Fibroblast of skin of abdomen (primary cell): ENCODE data around the gene C1orf122. TPM values are rescaled to one million over a fixed set of nuclear protein-coding genes. Genes with fewer than 3 reads are reported as not detected.
"Not testable (repeated sequence)": the region's sequence is repeated elsewhere in the genome, so short reads cannot be mapped to it uniquely, and the experiment has no call there.

Experiments
- DNase-seq: peaks from one replicate; pipeline ENCODE4 v3.0.0-alpha.2; 2013
- polyA plus RNA-seq, 2 experiments: library from polyadenylated mRNA; unstranded; fragments of 120-200 nt; gene quantifications; one replicate each; pipeline ENCODE4 v1.2.1, GENCODE V29; 2013; ENCODE audit not compliant: insufficient read length in 2 of 2

The C1orf122 gene
- polyA plus RNA-seq (2013, experiment 1 of 2; ENCODE audit: insufficient read length), result 62.2 TPM
- 63.6 TPM for polyA plus RNA-seq (2013, experiment 2 of 2; ENCODE audit: insufficient read length)

DNA sequence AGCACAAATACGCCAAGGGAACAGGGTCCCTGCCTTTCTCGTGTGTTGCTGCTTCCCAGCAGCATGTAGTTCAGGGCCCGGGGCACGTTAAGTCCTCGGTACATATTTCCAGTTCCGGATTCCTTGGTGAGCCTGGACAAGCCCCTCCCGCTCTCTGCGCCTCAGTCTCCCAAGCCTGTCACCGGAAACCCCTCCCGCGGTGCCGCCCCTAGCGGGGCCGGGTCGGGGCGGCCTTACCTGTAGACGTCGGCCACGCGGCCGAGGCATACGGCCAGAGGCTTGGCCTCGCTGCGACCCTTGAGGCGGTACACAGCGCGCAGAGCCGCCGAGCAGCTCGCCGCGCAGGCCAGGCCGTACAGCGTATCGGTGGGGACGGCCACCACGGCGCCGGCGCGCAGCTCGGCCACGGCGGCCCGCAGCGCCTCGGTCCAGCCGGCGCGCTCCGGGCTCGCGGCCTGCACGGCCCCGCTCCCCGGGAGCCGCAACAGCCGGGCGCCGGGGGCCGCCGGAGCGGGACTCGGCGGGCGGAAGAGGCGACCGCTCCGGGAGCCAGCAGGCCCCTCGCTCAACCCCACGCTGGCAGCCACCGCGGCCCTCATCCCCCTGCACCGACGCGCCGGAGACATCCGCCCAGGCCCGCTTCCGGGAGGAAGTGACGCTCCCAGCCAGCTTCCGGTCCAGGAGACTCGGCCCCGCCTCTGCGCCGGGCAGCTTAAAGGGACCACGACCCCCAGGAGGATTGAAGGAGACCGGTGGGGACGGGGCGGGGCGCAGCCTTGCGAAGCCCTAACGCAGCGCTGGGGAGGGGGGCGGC is at the start of gene C1orf122, which contains the start of gene YRDC:
C1orf122 (plus strand) TSS at position 236 of the 814 bp plus-strand sequence. CDS start 615 bp downstream, outside the sequence.
YRDC (minus strand) TSS at position 654 of the 814 bp plus-strand sequence; CDS start at position 626, 28 bp downstream.
- peak; percentile 94 for DNase-seq

DNA sequence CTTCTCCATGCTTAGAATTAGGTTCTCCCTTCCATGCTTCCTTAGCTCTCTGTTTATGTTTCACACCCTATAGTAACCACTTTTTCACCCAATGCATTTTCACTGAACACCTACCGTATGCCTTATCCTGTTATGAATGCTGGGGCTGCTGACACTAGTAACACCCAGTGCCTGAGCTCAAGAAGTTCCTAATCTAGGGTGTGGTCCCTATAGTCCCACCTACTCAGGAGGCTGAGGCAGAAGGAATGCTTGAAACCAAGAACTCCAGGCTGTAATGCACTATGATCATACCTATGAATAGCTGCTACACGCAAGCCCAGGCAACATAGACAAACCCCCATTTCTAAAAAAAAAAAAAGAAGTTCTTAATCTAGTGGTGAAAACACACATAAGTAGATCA is 48.1 kb upstream of the C1orf122 start:
- no peak for DNase-seq

DNA sequence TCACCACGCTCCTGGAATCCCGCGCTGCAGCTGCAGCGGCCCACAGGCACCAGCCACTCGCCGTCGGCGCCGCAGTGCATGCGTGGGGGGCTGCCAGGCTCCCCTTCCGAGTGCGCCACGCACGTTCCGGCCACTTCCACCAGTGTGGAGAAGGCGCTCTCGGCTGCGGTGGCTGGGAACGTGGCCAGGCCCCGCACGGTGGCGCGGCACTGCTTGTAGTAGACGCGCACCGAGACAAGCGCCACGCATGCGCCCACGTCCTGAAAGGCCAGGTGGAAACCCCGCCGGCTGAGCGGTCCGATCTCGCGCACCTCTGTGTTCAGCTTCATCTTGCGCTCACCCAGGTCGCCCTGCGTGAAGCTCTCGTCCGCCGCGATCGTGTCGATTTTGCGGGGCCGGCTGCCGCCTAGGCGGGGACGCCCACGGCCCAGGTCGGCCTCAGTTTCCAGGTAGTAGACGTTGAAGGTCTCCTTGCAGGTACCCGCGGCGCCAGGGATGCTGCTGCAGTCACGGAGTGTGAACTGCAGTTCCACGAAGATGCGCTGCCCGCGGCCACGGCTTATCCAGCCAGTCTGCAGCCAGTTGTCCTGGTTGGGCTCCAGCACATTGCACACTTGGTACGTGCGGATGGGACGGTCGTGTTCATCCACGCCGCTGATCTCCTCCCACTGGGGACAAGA is 46.0 kb upstream of the C1orf122 start:
- no peak for DNase-seq

DNA sequence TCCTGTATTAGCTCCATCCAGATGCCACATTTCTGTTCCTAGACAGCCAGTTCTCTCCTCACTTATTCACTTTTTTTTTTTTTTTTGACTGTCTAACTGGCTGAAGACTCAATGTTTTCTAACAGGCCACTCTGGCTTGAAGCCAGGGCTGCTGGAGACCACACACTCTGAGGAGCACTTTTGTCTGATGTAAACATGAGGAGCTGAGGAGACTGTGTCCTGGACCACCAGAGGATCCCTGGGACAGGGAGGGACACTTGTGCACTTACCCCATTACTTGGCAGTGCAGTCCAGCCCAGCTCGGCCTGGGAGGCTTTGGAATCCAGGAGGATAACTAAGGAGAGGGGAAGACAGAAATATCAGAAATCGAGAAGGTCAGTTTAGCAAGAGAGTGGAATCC is 45.1 kb upstream of the C1orf122 start:
- DNase-seq, result no peak

DNA sequence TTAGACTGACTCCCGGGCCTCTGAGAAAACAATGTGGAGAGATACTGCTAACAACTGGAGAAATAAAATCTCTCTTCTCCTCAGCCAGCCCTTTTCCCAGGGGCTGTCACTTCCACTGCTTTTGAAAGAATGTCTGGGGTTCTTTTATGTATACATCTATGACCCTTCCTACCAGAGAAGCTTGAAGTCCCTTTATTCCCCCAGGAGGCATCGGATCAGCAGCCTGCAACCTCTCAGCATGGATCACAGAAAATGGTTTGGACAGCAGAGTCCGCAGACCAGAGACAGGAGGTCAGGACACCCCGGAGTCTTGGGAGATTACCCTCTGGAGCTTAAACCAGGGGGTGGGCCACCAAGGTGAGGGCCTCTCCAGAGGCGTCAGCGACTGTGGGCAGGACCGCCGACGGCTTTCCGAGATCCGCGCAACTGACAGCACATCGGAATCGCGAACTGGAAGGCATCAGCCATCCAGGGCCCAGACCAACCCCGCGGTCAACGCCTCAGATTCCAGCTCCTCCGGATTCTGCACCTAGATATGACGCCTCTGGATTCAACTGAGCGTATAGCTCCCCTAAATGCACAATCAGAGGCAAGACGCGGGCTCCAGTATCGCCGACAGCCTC is 43.7 kb upstream of the C1orf122 start:
- no peak for DNase-seq

DNA sequence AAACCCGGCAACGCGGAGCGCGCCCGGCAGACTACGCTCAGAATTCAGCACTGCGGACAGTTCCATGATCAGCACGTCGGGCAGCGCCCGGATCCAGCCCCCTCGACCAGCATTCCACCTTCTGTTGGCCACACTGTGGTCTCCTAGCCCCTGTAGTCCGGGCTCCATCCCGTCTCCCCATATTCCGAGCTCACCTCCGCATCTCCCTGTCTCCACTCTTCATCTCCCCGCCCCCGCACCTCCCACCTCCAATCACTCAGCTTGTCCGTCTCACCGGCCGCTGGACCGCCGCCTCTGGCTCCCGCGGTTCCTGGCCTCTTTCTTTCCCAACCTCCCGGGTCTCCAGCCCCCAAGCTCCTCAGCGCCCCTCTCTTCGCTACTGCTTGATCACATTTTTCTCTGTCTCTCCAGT is 43.2 kb upstream of the C1orf122 start:
- peak; percentile 39 for DNase-seq

DNA sequence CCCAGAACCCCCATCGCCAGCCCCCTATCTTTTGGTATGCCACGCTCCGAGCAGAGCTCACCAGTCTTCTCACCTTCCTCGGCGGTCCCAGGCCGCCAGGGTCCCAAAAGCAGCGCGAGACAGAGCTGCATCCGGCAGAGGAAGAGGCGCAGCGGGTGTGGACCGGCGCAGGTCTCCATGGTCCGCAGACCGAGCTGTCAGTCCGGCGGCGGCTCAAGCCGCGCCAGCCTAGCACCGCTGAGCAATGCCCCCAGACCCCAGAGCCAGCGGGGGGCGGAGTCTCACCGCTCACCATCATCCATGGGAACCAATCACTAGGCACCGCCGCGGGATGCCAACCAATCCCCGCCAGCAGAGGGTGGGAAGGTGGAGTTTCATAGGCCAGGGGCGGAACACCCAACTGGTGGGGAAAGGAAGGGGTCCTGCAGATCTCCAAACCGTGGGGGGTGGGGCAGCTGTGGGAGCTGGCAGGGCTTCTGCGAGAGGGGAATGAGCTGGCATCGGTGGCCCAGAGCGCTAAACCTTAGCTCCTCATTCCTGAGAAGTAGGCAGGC is 42.6 kb upstream of the C1orf122 start, which contains the start of gene EPHA10:
EPHA10 (minus strand) TSS at position 233 of the 554 bp plus-strand sequence; CDS start at position 179, 54 bp downstream.
- DNase-seq, result no peak

DNA sequence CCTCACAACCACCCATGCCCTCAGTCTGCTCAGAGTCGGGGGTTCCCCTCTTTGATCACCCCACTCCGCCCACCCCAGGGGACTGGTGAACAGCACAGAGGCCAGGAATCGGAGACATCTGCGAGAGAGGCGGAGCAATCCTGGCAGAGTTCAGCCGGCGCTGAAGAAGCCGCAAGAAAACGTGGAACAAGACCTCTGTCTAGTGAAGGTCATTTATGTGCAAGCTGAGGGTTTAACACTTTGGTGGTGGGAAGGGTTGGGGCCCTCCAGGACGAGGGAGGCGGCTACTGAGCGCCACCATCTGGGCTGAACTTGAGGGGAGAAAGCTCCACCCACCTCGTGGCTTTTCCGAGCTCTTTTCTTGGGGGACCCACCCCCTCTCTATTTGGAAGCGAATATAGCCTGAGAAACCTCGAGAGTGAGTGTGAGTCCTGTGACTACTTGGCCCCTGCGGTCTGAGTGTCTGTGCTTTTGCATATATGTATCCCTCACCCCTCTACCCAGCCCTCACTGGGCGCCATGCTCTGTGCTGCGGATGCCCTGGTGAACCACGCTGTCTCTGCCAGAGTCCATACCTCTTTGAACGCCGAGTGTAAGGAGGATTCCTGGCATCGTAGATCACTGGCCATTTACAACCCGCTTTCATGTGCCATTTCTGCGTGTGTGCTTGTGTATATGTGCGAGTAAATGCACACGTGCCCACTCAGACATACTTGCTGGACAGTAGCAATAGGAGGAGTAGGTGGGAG is 41.5 kb upstream of the C1orf122 start:
- DNase-seq, result no peak

DNA sequence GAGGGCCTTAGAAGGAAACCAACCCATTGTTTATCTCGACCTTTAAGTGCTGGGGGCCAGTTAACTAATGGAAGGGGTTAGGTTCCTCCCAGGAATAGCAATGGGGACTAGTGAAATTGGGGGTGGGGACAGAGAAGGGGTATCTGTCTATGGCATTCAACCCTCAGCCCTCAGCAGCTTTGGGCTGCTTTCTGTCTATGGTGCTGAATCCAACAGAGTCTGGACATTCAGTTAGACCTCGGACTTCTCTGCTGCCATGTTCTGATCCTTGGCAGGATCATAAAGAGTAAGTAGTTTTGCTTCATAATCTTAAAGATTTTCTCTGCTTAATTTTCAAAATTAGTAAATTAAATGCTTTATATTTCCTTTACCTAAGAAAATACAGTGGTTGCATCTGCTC is 40.1 kb upstream of the C1orf122 start:
- DNase-seq, result no peak

DNA sequence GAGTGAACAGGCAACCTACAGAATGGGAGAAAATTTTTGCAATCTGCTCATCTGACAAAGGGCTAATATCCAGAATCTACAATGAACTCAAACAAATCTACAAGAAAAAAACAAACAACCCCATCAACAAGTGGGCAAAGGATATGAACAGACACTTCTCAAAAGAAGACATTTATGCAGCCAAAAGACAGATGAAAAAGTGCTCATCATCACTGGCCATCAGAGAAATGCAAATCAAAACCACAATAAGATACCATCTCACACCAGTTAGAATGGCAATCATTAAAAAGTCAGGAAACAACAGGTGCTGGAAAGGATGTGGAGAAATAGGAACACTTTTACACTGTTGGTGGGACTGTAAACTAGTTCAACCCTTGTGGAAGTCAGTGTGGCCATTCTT is 36.1 kb upstream of the C1orf122 start:
- DNase-seq, result not testable (repeated sequence)

DNA sequence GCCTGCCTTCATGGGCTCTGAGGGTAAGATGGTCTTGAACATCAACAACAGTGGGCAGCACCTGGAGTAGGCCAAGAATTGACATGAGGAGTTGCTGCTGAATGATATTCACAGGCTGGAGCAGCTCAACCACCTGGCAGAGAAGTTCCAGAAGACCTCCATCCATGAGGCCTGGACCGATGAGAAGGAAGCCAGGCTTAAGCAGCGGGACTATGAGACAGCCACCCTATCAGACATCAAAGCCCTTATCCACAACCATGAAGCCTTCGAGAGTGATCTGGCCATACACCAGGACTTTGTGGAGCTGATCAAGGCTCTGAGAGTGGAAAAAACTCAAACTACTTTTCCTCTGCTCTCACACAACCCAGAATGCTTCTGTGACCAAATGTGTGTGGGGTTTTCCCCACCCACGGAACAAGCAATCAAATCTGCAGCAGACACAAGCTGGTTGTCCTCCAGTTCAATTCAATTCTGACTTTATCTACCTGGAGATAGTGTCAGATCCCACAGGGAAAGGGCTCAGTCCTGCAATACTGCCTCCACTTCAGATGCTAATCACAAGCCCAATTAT is 30.6 kb upstream of the C1orf122 start:
- DNase-seq, result no peak

DNA sequence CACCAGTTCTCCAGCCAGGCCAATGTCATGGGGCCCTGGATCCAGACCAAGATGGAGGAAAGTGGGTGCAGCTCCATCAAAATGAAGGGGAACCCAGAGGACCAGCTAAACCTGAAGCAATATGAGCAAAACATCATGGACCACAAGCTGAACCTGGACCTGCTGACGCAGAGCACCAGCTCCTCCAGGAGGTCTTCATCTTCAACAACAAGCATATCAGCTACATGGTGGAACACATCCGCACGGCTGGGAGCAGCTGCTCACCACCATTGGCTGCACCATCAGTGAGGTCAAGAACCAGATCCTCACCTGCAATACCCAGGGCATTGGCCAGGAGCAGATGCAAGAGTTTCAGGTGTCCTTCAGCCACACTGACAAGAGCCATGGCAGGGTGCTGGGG is 28.9 kb upstream of the C1orf122 start:
- DNase-seq, result no peak

DNA sequence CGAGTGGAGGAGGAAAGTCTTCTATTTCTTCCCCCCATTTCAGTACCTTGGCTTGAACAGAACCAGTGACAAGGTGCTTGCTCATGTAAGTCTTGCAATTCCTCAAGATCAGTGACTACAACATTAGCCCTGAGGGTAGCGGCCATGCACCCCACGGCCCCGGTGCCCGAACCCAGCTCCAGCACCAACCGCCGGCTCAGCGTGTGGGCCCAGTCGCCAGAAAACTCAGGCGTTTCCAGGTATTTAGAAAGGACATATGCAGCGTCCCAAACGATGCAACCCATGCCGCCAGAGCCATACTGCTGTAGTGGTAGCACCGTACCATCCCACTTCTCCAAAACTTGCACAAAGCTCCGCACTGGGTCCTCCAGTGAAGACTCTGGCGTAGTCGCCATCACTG is 25.1 kb upstream of the C1orf122 start:
- no peak for DNase-seq

DNA sequence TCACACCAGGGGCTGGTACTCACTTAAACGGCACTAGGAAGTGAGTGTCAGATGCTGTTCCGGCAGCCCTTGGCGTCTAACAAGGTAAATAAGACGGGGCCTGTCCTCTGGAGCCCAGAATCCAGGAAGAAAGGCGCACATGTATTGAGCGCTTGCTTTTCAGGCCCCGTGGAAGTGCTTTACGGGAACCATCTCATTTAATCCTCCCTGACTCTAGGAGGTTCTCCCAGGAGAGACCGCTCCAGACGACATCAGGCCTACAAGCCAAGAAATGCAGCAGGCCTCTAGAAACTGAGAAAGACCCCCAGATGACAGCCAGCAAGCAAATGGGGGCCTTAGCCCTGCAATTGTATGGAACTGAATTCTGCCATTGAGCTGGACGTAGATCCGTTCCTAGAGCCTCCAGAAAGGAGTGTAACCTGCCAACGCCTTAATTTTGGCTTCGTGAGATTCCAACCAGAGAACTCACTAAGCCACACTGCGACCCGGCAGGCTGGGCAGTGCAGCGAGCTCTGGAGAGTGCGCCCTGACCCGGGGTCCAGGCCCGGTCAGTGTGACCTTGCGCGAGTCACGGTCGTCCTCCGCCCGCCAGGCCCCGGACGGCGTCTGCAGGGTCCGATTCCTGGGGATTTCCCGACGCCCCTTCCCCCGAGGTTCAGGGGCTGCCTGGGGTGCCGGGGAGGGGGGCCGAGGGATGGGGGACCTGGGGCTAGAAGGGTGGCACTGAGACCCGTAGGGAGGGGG is 14.5 kb upstream of the C1orf122 start:
- no peak for DNase-seq

DNA sequence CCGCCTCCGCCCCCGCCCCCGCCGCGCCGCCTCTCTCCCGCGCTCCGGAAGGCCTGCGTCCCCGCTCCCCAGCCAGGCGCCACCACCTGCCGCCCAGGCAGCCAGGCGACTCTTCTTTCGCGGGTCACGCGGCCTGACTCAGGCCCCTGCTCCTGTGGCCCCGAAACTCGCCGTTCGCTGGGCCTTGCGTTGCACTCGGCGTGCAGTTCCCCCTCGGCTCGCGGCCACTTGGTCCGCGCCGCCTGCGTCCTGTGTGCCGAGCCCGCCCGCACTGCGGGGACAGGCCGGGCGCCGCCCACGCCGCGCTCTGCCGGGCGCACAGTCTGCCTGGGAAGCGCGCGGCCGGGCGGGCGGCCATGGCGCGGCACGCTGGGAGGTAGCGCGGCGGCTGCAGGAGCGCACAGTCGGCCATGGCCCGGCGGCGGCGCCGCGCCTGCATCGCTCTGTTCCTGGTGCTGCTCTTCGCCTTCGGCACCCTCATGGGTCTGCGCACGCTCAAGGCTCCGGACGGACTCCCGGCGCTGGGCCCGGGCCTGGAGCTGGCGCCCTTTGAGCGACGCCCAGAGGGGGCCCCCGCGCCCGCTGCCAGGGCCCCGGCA is 13.7 kb upstream of the C1orf122 start, which contains the start of gene MANEAL:
MANEAL (plus strand) TSS at position 75 of the 599 bp plus-strand sequence; CDS start at position 411, 336 bp downstream.
- peak; percentile 35 for DNase-seq

DNA sequence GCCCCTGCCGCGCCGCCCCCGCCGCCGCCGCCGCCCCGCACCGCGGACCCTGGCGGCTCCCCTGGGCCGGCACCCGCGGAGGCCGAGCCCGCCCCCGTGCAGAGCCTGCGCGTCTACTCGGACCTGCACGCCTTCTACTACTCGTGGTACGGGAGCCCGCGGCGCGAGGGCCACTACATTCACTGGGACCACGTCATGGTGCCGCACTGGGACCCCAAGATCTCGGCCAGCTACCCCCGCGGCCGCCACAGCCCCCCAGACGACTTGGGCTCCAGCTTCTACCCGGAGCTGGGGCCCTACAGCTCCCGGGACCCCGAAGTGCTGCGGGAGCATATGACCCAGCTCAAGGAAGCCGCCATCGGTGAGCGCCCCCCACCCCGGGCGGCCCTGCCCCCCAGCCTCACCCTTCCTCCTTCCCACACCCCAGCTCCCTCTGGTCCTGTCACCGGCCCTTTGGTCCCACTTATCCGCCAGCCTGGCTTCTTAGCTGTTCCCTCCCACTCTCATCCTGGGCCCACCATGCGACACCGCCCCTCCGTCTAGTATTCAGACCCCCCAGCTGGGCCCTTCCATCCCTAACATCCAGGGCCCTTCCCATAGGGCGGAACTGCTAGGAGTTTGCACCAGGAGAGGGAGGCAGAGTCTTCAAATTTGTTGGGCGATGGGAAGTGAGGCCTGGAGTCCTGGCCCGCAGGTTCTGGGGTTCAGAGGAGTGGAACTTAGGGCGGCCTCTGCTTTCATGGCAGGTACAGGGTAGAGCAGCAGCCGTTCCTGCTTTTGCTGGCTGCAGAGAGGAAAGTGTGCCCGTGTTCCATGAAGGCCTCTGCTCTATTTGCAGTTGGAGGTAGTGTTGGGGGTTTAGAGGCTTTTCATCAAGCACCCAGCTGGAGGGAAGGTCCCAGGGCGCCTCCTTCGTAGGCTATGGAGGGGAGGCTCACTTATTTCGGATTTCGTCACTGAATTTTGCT is 12.9 kb upstream of the C1orf122 start:
- DNase-seq, result no peak

DNA sequence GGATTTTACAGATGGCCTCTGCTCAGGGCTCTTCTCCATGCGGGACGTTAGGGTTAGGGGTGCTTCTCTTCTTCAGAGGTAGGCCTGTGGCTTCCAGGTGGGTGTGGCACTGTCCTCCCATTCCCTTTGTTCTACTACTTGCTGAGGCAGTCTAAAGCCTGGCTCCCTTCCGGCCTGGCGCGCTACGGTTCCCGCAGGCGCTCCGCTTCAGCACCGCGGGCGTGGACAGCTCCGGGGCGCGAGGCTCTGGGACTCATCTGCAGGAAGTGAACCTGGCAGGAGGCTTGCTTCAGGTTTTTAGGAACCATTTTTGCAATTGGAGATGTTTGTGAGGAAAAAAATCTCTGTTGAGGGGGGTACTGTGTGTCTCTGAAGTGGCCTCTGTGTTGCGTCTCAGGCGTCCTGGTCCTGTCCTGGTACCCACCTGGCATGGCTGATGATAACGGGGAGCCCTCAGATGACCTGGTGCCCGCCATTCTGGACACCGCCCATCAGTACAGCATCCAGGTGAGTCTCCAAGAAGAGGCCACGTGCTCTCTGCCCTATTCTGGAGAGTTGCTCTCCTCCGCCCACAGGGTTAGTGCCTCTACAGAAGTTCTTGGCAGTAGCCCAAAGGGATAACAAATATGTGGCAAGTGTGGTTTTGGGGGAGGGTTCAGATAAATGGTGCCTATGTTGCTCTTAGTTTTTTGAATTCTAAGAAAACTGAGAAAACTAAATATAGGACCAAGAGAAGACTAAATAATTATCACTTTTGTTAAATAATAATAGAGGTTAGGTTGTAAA is 12.1 kb upstream of the C1orf122 start:
- DNase-seq, result peak; percentile 39

DNA sequence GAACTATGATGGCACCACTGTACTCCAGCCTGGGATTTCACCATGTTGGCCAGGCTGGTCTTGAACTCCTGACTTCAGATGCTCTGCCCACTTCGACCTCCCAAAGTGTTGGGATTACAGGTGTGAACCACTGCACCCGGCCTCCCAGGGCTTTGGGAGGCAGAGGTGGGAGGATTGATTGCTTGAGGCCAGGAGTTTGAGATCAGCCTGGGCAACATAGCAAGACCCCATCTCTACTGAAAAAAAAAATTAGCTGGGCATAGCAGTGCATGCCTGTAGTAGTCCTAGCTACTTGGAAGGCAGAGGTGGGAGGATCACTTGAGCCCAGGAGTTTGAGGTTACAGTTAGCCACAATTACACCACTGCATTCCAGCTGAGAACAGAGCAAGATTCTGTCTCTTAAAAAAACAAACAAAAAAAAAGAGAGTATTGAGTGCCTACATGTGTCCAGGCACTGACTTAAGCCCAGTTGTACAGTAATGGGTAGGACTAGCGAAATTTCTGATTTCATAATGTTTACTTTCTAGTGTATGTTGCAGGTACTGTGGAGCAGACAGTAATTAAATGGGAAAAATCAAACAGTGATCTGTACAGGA is 9.7 kb upstream of the C1orf122 start:
- DNase-seq, result no peak
